ENCODE measurements around the gene DNAJB12.

DNA sequence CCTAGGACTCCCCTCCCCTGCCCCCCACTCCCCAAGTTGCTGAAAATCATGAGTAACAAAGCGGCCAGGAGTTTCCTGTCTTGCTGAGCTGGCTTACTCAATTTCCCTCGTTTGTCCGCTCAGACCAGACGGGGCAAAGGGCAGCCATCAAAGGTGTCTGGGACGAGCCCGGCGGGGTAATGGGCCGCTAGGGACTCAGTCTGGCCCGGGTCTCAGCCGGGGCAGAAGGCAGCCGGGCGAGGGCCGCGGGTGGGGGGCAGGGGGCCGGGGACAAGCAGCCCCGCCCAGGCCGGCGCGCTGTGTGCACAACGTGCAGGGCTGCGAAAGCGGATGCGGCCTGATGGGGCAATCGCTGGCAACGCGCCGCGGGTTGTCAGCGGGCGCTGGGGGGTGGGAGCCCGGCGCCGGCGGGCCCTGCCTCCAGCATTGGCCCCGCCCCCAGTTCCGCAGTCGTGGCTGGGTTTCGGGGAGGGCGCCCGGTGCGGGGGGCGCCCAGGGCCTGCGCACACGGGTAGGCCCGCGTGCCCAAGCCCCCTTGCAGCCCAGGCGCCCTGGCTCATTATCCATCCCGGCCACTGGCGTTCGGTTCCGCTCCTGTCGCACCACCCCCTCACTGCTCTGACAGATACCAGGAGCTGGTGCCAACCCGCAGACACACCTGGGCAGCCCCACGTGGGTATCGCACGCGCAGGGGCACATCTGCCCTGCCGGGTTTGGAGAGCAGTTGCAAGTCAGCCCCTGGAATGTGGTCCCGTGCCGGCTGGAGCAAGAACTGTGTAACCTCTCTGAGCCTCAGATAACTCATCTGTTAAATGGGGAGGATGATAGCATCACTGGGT, 35.1 kb downstream of the DNAJB12 start:
- TF ChIP-seq CTCF (IDR thresholded peaks at IDR 0.05) (peak in 1 of 3 experiments; percentile 15), POLR2A (IDR thresholded peaks at IDR 0.05) (no peak)

Measured in testis (tissue), 2 donors.